A549 (cell line): ENCODE data around the gene FAT1. TPM values are rescaled to one million over a fixed set of nuclear protein-coding genes. Genes with fewer than 3 reads are reported as not detected.

Source experiments
- ATAC-seq, 2 experiments: fragments of 200-7000 bp in 1 of 2; fragments of >200 bp in 1 of 2; cut with Nextera tagmentation in 1 of 2; cut with Tn5 transposase in 1 of 2; 3 replicates each; pipeline versions ENCODE4 v1.8.0 to v1.9.1; 2018 to 2020; ENCODE audit warnings: mild to moderate bottlenecking in 1 of 2, moderate library complexity in 1 of 2
- CTCF ChIA-PET: fragments of 300-600 bp; sonication (Branson Sonifier 250); formaldehyde crosslinking; extraction: SDS; loops from one replicate; lab custom pipeline; 2021; ENCODE audit warnings: antibody characterized with exemption, inconsistent platforms; lab: Yijun Ruan, JAX
- POLR2A ChIA-PET: fragments of 350-600 bp; formaldehyde crosslinking; extraction: SDS; loops from one replicate; lab custom pipeline; 2021; ENCODE audit warnings: antibody characterized with exemption, inconsistent platforms; lab: Yijun Ruan, JAX
- DNase-seq, 2 experiments: peaks; one replicate each; pipeline versions ENCODE4 v3.0.0 to v3.0.0-alpha.2; 2011 to 2016; ENCODE audit warnings: low read depth in 1 of 2, low spot score in 1 of 2
- FAIRE-seq: peaks from 2 replicates; lab custom pipeline; 2011; peaks lifted over from hg19 to GRCh38; lab: Jason Lieb, UNC
- H3K27ac ChIP-seq, 2 experiments: fragments of >200 bp; sonication (Bioruptor Twin); formaldehyde crosslinking; 3 replicates each; pipeline ENCODE4 v1.5.1; 2016 to 2017
- H3K4me1 ChIP-seq: fragments of >200 bp; sonication (Bioruptor Twin); formaldehyde crosslinking; 3 replicates; pipeline ENCODE4 v1.6.1; 2016
- H3K4me2 ChIP-seq: fragments of >200 bp; sonication (Bioruptor Twin); formaldehyde crosslinking; 3 replicates; pipeline ENCODE4 v1.6.1; 2016
- H3K4me3 ChIP-seq: fragments of >200 bp; sonication (Bioruptor Twin); formaldehyde crosslinking; 3 replicates; pipeline ENCODE4 v1.5.1; 2016
- H3K9me3 ChIP-seq: fragments of >200 bp; sonication (Bioruptor Twin); formaldehyde crosslinking; 3 replicates; pipeline ENCODE4 v1.6.1; 2016
- CEBPB ChIP-seq, 2 experiments: fragments of >200 bp in 1 of 2; sonication (Bioruptor Twin) in 1 of 2; formaldehyde crosslinking in 1 of 2; IDR thresholded peaks; 2 replicates each; pipeline ENCODE4 v1.6.1; 2012 to 2016
- CTCF ChIP-seq: fragments of >200 bp; sonication (Bioruptor Twin); formaldehyde crosslinking; IDR thresholded peaks from 3 replicates; pipeline ENCODE4 v1.5.1; 2016
- E2F6 ChIP-seq: IDR thresholded peaks from 2 replicates; pipeline ENCODE4 v1.6.1; 2012; ENCODE audit warnings: low read depth, borderline replicate concordance
- ELK1 ChIP-seq: fragments of 150-350 bp; IDR thresholded peaks from 2 replicates; pipeline ENCODE4 v1.6.1; 2014; ENCODE audit warnings: low read depth, mild to moderate bottlenecking, low read length
- EP300 ChIP-seq, 2 experiments: fragments of >200 bp; sonication (Bioruptor Twin); formaldehyde crosslinking; IDR thresholded peaks; 2 replicates in 1 of 2; 3 replicates in 1 of 2; pipeline ENCODE4 v1.6.1; 2016 to 2017
- FOXS1 ChIP-seq: fragments of 250-450 bp; sonication (Bioruptor Pico); IDR thresholded peaks from 2 replicates; pipeline ENCODE4 v1.5.0; 2020; ENCODE audit warnings: mild to moderate bottlenecking, moderate library complexity
- HES2 ChIP-seq: fragments of >200 bp; sonication (Bioruptor Twin); formaldehyde crosslinking; IDR thresholded peaks from 2 replicates; pipeline ENCODE4 v1.6.1; 2016
- HEYL ChIP-seq: fragments of 250-450 bp; sonication (Bioruptor Pico); IDR thresholded peaks from 2 replicates; pipeline ENCODE4 v1.8.0; 2021; ENCODE audit warnings: mild to moderate bottlenecking, moderate library complexity
- JUN ChIP-seq, 2 experiments: fragments of >200 bp; sonication (Bioruptor Twin); formaldehyde crosslinking; IDR thresholded peaks; 2 replicates in 1 of 2; 3 replicates in 1 of 2; pipeline ENCODE4 v1.6.1; 2016 to 2017
- JUNB ChIP-seq: fragments of >200 bp; sonication (Bioruptor Twin); formaldehyde crosslinking; IDR thresholded peaks from 2 replicates; pipeline ENCODE4 v1.6.1; 2016
- KDM1A ChIP-seq: fragments of 200-600 bp; sonication (generic); IDR thresholded peaks from 2 replicates; pipeline ENCODE4 v1.6.1; 2016; ENCODE audit warnings: low read depth, mild to moderate bottlenecking
- MAFK ChIP-seq: fragments of 450-650 bp; IDR thresholded peaks from 2 replicates; pipeline ENCODE4 v1.6.1; 2014; ENCODE audit not compliant: partially characterized antibody
- MAZ ChIP-seq: fragments of 150-350 bp; IDR thresholded peaks from 2 replicates; pipeline ENCODE4 v1.6.1; 2014; ENCODE audit warnings: antibody characterized with exemption, low read depth, low read length, borderline replicate concordance
- PHF8 ChIP-seq: fragments of 200-600 bp; sonication (generic); IDR thresholded peaks from 2 replicates; pipeline ENCODE4 v1.6.1; 2016; ENCODE audit warnings: low read depth, mild to moderate bottlenecking, antibody characterized with exemption, moderate library complexity, borderline replicate concordance
- POLR2AphosphoS2 ChIP-seq: conservative IDR thresholded peaks from 2 replicates; pipeline ENCODE4 v1.6.1; 2012; ENCODE audit warnings: low read length, improper control_type of control experiment, inconsistent platforms
- RAD21 ChIP-seq, 2 experiments: fragments of >200 bp in 1 of 2; sonication (Bioruptor Twin) in 1 of 2; formaldehyde crosslinking in 1 of 2; IDR thresholded peaks in 1 of 2; conservative IDR thresholded peaks in 1 of 2; 2 replicates in 1 of 2; 3 replicates in 1 of 2; pipeline ENCODE4 v1.6.1; 2012 to 2018; ENCODE audit warnings: inconsistent platforms in 1 of 2
- RCOR1 ChIP-seq: fragments of 150-350 bp; IDR thresholded peaks from 2 replicates; pipeline ENCODE4 v1.6.1; 2014; ENCODE audit warnings: antibody characterized with exemption, low read length, low read depth
- REST ChIP-seq: fragments of 200-600 bp; sonication (generic); IDR thresholded peaks from 2 replicates; pipeline ENCODE4 v1.6.1; 2016; ENCODE audit warnings: antibody characterized with exemption, mild to moderate bottlenecking, moderate library complexity
- RNF2 ChIP-seq: fragments of 200-600 bp; sonication (generic); IDR thresholded peaks from 2 replicates; pipeline ENCODE4 v1.6.1; 2016; ENCODE audit warnings: low read depth, mild to moderate bottlenecking, antibody characterized with exemption, moderate library complexity, borderline replicate concordance
- SREBF2 ChIP-seq: fragments of 450-650 bp; IDR thresholded peaks from 2 replicates; pipeline ENCODE4 v1.6.1; 2014; ENCODE audit warnings: mild to moderate bottlenecking, moderate library complexity
- TFCP2L1 ChIP-seq: fragments of 250-450 bp; sonication (Bioruptor Pico); IDR thresholded peaks from 2 replicates; pipeline ENCODE4 v1.5.0; 2021; ENCODE audit warnings: mild to moderate bottlenecking
- ZFP36 ChIP-seq: fragments of 450-650 bp; IDR thresholded peaks from 2 replicates; pipeline ENCODE4 v1.6.1; 2014; ENCODE audit warnings: borderline replicate concordance; ENCODE audit not compliant: partially characterized antibody
- WGBS: methylation state at CpG from one replicate; pipeline ENCODE4 v1.1.6; 2017; ENCODE audit errors: missing lambda C conversion rate; 5-methylcytosine and 5-hydroxymethylcytosine counted together
- polyA plus RNA-seq, 4 experiments: library from polyadenylated mRNA; depleted of rRNA in 3 of 4; stranded (reverse); fragments of >200 nt; fragmentation: RNase III in 1 of 4; extraction: RNeasy Plus Mini Kit Qiagen cat#74134 plus additional on column Dnase treatment in 1 of 4; gene quantifications; 2 replicates in 3 of 4; 3 replicates in 1 of 4; pipeline ENCODE4 v1.2.3, GENCODE V29; 2011 to 2017

FAT1 gene
- polyA plus RNA-seq, 2 of the 4 experiments (the other 2 are of a cell fraction), result 62.2 to 177 TPM

- ChIA-PET CTCF (interaction anchor here (0.9 kb wide), 1 partner anchor 34 kb away, joined by 3 read pairs; no protein-coding TSS in a partner anchor), POLR2A (no interaction called here)
- DNase-seq (no peak), FAIRE-seq (no peak), ATAC-seq (no peak)
- no peak overlapping the region for H3K4me3 ChIP-seq
- 96% methylated on average over 3 of the region's 3 CpGs for WGBS
- H3K9me3 ChIP-seq, result no peaks in the 10 kb centered on the region
- no peak overlapping the region for H3K27ac ChIP-seq
- TF ChIP-seq E2F6, result no peak
- no peak for TF ChIP-seq RNF2
- no peak for TF ChIP-seq KDM1A
- TF ChIP-seq SREBF2, result no peak
- no peak for TF ChIP-seq MAZ
- no peak for TF ChIP-seq REST
- H3K4me1 ChIP-seq, result peaks cover 18% of the 10 kb centered on the region
- no peak overlapping the region for H3K4me2 ChIP-seq
These were observed 37.7 kb upstream of the FAT1 start for GRCh38 chr4:186761393-186761792.

- Histone ChIP-seq H3K9me3 (no peaks in the 10 kb centered on the region), H3K4me3 (no peak overlapping the region), H3K4me1 (peaks cover 11% of the 10 kb centered on the region), H3K4me2 (no peak overlapping the region), H3K27ac (no peak overlapping the region; a peak in 1 of 6 replicates)
- POLR2A ChIA-PET, result no interaction called here
- DNase-seq (peak in 1 of 2 experiments; percentile 52), ATAC-seq (no peak), FAIRE-seq (no peak)
- TF ChIP-seq KDM1A (no peak), MAFK (no peak), JUNB (no peak), ZFP36 (no peak)
- CTCF ChIA-PET, result interaction anchor here (0.9 kb wide), 1 partner anchor 34 kb away, joined by 3 read pairs; no protein-coding TSS in a partner anchor
- WGBS, result 55% methylated on average over 6 of the region's 6 CpGs
These were observed 36.9 kb upstream of the FAT1 start for GRCh38 chr4:186760576-186760975.

- peaks cover 6% of the 10 kb centered on the region; the same call in 1 of the 3 replicates for H3K4me1 ChIP-seq
- ATAC-seq, result no peak
- no peak for FAIRE-seq
- no peak for DNase-seq
- no peak overlapping the region for H3K4me3 ChIP-seq
- no peak overlapping the region for H3K27ac ChIP-seq
- ChIA-PET CTCF (interaction anchor here (1.4 kb wide), 1 partner anchor 10 kb away, joined by 3 read pairs; no protein-coding TSS in a partner anchor), POLR2A (no interaction called here)
- H3K4me2 ChIP-seq, result no peak overlapping the region
- 95% methylated on average over 10 of the region's 10 CpGs for WGBS
- H3K9me3 ChIP-seq, result no peaks in the 10 kb centered on the region
- TF ChIP-seq POLR2AphosphoS2, result no peak
- TF ChIP-seq FOXS1 (CRISPR knock-in tag), result no peak
- no peak for TF ChIP-seq CTCF
- TF ChIP-seq TFCP2L1 (CRISPR knock-in tag), result no peak
- no peak for TF ChIP-seq RCOR1
- TF ChIP-seq HEYL (CRISPR knock-in tag), result no peak
- TF ChIP-seq JUN (IDR thresholded peaks at IDR 0.05), result no peak
- no peak for TF ChIP-seq CEBPB (IDR thresholded peaks at IDR 0.05)
- no peak for TF ChIP-seq RAD21 (conservative IDR thresholded peaks at IDR 0.05 in 1 of 2, IDR thresholded peaks at IDR 0.05 in 1 of 2)
- TF ChIP-seq ZFP36, result no peak
- no peak for TF ChIP-seq PHF8
- no peak for TF ChIP-seq REST
- no peak for TF ChIP-seq ELK1
- TF ChIP-seq EP300 (IDR thresholded peaks at IDR 0.05), result no peak
- TF ChIP-seq HES2, result no peak
These were observed 36.3 kb upstream of the FAT1 start for GRCh38 chr4:186759990-186760389.
